Upper lobe of left lung (tissue), 6 donors: ENCODE measurements around the gene ADARB1. TPM values are rescaled to one million over a fixed set of nuclear protein-coding genes. Genes with fewer than 3 reads are reported as not detected.

Source experiments
- ATAC-seq, 2 donors: fragments of 200-7000 bp; cut with Tn5 transposase; one replicate each; pipeline ENCODE4 v1.9.1; 2022; ENCODE audit warnings: mild to moderate bottlenecking in 2 of 2, moderate library complexity in 2 of 2; ENCODE audit not compliant: low FRiP score in 2 of 2
- DNase-seq, 2 donors: peaks; one replicate each; pipeline ENCODE4 v3.0.0-alpha.2; 2019 to 2020
- H3K27ac ChIP-seq, 4 donors: fragments of 200-600 bp; sonication (generic); one replicate each; pipeline ENCODE4 v1.5.1; 2016 to 2019
- H3K27me3 ChIP-seq, 4 donors: fragments of 200-600 bp; sonication (generic); one replicate each; pipeline ENCODE4 v1.5.1; 2017 to 2019
- H3K36me3 ChIP-seq, 4 donors: fragments of 200-600 bp; sonication (generic); one replicate each; pipeline ENCODE4 v1.5.1; 2016 to 2019
- H3K4me1 ChIP-seq, 4 donors: fragments of 200-600 bp; sonication (generic); one replicate each; pipeline ENCODE4 v1.5.1; 2018 to 2019
- H3K4me3 ChIP-seq, 4 donors: fragments of 200-600 bp; sonication (generic); one replicate each; pipeline ENCODE4 v1.5.1; 2017 to 2019; ENCODE audit warnings: mild to moderate bottlenecking in 2 of 4, moderate library complexity in 1 of 4
- H3K9me3 ChIP-seq, 4 donors: fragments of 200-600 bp; sonication (generic); one replicate each; pipeline ENCODE4 v1.5.1; 2018 to 2019
- EP300 ChIP-seq, 4 donors: sonication (generic); formaldehyde crosslinking; IDR thresholded peaks; one replicate each; pipeline ENCODE4 v1.5.1; 2017; ENCODE audit warnings: antibody characterized with exemption in 4 of 4, control low read depth in 2 of 4
- POLR2A ChIP-seq, 4 donors: fragments of 450-650 bp; IDR thresholded peaks; one replicate each; pipeline ENCODE4 v1.5.1; 2016 to 2017; ENCODE audit warnings: antibody characterized with exemption in 4 of 4, mild to moderate bottlenecking in 2 of 4
- POLR2AphosphoS5 ChIP-seq, 2 donors: sonication (generic); formaldehyde crosslinking; IDR thresholded peaks; one replicate each; pipeline ENCODE4 v1.5.1; 2017; ENCODE audit warnings: antibody characterized with exemption in 2 of 2
- WGBS, 2 donors: methylation state at CpG; one replicate each; pipeline ENCODE4 v1.1.5; 2017 to 2018; 5-methylcytosine and 5-hydroxymethylcytosine counted together
- total RNA-seq, 6 donors: library from RNA; depleted of rRNA in 4 of 6; stranded (reverse); fragments of >200 nt in 4 of 6; gene quantifications; one replicate each; pipeline versions ENCODE4 v1.1.0 to v1.2.1, GENCODE V29; 2016 to 2021
- TF ChIP-seq, protein P1 (sequence below), 6 experiments: fragments of 450-650 bp in 4 of 6; fragments of 200-600 bp in 2 of 6; sonication (generic) in 2 of 6; IDR thresholded peaks; one replicate each; pipeline ENCODE4 v1.5.1; 2016 to 2019; ENCODE audit warnings: antibody characterized with exemption in 6 of 6
- donor health status: DM: no; HTN: no; CAD: no; lungs with moderate emphysema.
- donor health status: DM: no; HTN: yes; CAD: no; lungs with severe emphysema.

The ADARB1 gene
- total RNA-seq, 6 donors from 2014 or later = 26.5 to 94.3 (median 42.4) TPM

- Histone ChIP-seq H3K36me3 (peaks cover 0 to 15% (median 0%) of the 10 kb centered on the region in 4 donors), H3K27ac (no peak overlapping the region), H3K4me1 (peaks cover 0 to 10% (median 5%) of the 10 kb centered on the region in 4 donors), H3K4me3 (no peak overlapping the region), H3K27me3 (no peaks in the 10 kb centered on the region), H3K9me3 (no peaks in the 10 kb centered on the region)
- DNase-seq (peak; percentile 73 to 75), ATAC-seq (peak; percentile 23 to 79)
- no peak for TF ChIP-seq POLR2A (IDR thresholded peaks at IDR 0.05)
- TF ChIP-seq, protein P1, sequence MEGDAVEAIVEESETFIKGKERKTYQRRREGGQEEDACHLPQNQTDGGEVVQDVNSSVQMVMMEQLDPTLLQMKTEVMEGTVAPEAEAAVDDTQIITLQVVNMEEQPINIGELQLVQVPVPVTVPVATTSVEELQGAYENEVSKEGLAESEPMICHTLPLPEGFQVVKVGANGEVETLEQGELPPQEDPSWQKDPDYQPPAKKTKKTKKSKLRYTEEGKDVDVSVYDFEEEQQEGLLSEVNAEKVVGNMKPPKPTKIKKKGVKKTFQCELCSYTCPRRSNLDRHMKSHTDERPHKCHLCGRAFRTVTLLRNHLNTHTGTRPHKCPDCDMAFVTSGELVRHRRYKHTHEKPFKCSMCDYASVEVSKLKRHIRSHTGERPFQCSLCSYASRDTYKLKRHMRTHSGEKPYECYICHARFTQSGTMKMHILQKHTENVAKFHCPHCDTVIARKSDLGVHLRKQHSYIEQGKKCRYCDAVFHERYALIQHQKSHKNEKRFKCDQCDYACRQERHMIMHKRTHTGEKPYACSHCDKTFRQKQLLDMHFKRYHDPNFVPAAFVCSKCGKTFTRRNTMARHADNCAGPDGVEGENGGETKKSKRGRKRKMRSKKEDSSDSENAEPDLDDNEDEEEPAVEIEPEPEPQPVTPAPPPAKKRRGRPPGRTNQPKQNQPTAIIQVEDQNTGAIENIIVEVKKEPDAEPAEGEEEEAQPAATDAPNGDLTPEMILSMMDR (IDR thresholded peaks at IDR 0.05) = peak in 2 of 6 experiments; percentile 10 to 24
- 59 to 63% methylated on average over 22 to 24 of the region's 24 CpGs for WGBS, 2 donors
Measured at GRCh38 chr21:45152265-45152746, 77.9 kb downstream of the ADARB1 start.

GRCh38 chr21:45153358-45154318 lies 79.3 kb downstream of the ADARB1 start:
- no peak for DNase-seq
- peaks cover 0 to 13% (median 0%) of the 10 kb centered on the region in 4 donors for H3K36me3 ChIP-seq
- 70 to 71% methylated on average over 8 to 11 of the region's 11 CpGs for WGBS, 2 donors
- ATAC-seq = no peak
- H3K27me3 ChIP-seq = no peaks in the 10 kb centered on the region
- TF ChIP-seq POLR2AphosphoS5 (IDR thresholded peaks at IDR 0.05) (no peak), POLR2A (IDR thresholded peaks at IDR 0.05) (no peak), EP300 (IDR thresholded peaks at IDR 0.05) (no peak)
- TF ChIP-seq, protein P1 (IDR thresholded peaks at IDR 0.05) = no peak
- peaks cover 0 to 10% (median 5%) of the 10 kb centered on the region in 4 donors for H3K4me1 ChIP-seq
- H3K9me3 ChIP-seq = no peaks in the 10 kb centered on the region
- no peak overlapping the region for H3K27ac ChIP-seq
- H3K4me3 ChIP-seq = no peak overlapping the region

- Histone ChIP-seq H3K36me3 (peaks cover 0 to 13% (median 0%) of the 10 kb centered on the region in 4 donors), H3K27ac (no peak overlapping the region), H3K4me3 (no peak overlapping the region), H3K27me3 (no peaks in the 10 kb centered on the region), H3K4me1 (peaks cover 0 to 10% (median 5%) of the 10 kb centered on the region in 4 donors), H3K9me3 (no peaks in the 10 kb centered on the region)
- WGBS, 2 donors = 83% methylated on average over 9 of the region's 9 CpGs
- no peak for ATAC-seq
- DNase-seq = no peak
- TF ChIP-seq, protein P1 (IDR thresholded peaks at IDR 0.05) = no peak
- TF ChIP-seq POLR2A (IDR thresholded peaks at IDR 0.05) (no peak), POLR2AphosphoS5 (IDR thresholded peaks at IDR 0.05) (no peak), EP300 (IDR thresholded peaks at IDR 0.05) (no peak)
Measured at GRCh38 chr21:45154511-45155508, 80.4 kb downstream of the ADARB1 start.

GRCh38 chr21:45155910-45156309 lies 81.5 kb downstream of the ADARB1 start:
- ATAC-seq (peak in 1 of 2 donors; percentile 9), DNase-seq (no peak)
- H3K27me3 ChIP-seq = no peaks in the 10 kb centered on the region

More at GRCh38 chr21:45155910-45156309, 81.5 kb downstream of the ADARB1 start:
- Histone ChIP-seq H3K36me3 (peaks cover 0 to 13% (median 0%) of the 10 kb centered on the region in 4 donors), H3K4me3 (no peak overlapping the region), H3K4me1 (peaks cover 0 to 10% (median 4%) of the 10 kb centered on the region in 4 donors), H3K9me3 (no peaks in the 10 kb centered on the region), H3K27ac (no peak overlapping the region)
- TF ChIP-seq, protein P1 (IDR thresholded peaks at IDR 0.05) = no peak
- TF ChIP-seq POLR2AphosphoS5 (IDR thresholded peaks at IDR 0.05) = no peak
- no peak for TF ChIP-seq POLR2A (IDR thresholded peaks at IDR 0.05)
- TF ChIP-seq EP300 (IDR thresholded peaks at IDR 0.05) = no peak
